GM21390 (cell line): ENCODE data around the gene ITGA2B.
A peak's percentile ranks its signal among the peaks of the same experiment; 100 is the strongest.

Experiments used
- ATAC-seq: cut with Tn5 transposase; IDR thresholded peaks from one replicate; pipeline ENCODE4 v1.9.1; 2021; ENCODE audit not compliant: unreplicated experiment

The ITGA2B gene

GRCh38 chr17:44389281-44389680 is at the start of gene ITGA2B:
Gene ITGA2B, minus strand, starts transcription at chr17:44389649. Its CDS starts 176 bp downstream, at chr17:44389473.
- ATAC-seq = no peak

- no peak for ATAC-seq
Observed at GRCh38 chr17:44439168-44439567, 49.7 kb upstream of the ITGA2B start.

- no peak for ATAC-seq
Observed at GRCh38 chr17:44438636-44439035, 49.2 kb upstream of the ITGA2B start.

GRCh38 chr17:44436336-44436735 is 46.9 kb upstream of the ITGA2B start:
- no peak for ATAC-seq

GRCh38 chr17:44432254-44433157 is 43.1 kb upstream of the ITGA2B start:
- no peak for ATAC-seq

GRCh38 chr17:44424828-44425461 is 35.5 kb upstream of the ITGA2B start:
- no peak for ATAC-seq

- ATAC-seq = no peak
Observed at GRCh38 chr17:44417553-44417952, 28.1 kb upstream of the ITGA2B start.

- ATAC-seq = no peak
Observed at GRCh38 chr17:44416558-44417289, 27.3 kb upstream of the ITGA2B start.

GRCh38 chr17:44414394-44415155 is 25.1 kb upstream of the ITGA2B start:
- no peak for ATAC-seq

- ATAC-seq = no peak
Observed at GRCh38 chr17:44409309-44410028, 20.0 kb upstream of the ITGA2B start.

- ATAC-seq = no peak
Observed at GRCh38 chr17:44408786-44409185, 19.3 kb upstream of the ITGA2B start.

GRCh38 chr17:44402564-44403172 is 13.2 kb upstream of the ITGA2B start:
- peak; percentile 63 for ATAC-seq

- no peak for ATAC-seq
Observed at GRCh38 chr17:44400226-44400847, 10.9 kb upstream of the ITGA2B start.

- ATAC-seq = no peak
Observed at GRCh38 chr17:44398692-44399691, 9.5 kb upstream of the ITGA2B start.

GRCh38 chr17:44397479-44398440 is 8.3 kb upstream of the ITGA2B start:
- ATAC-seq = no peak

- no peak for ATAC-seq
Observed at GRCh38 chr17:44396946-44397345, 7.5 kb upstream of the ITGA2B start.

- no peak for ATAC-seq
Observed at GRCh38 chr17:44394833-44395232, 5.4 kb upstream of the ITGA2B start.
